ENCODE results near the gene ABCC6.

Gene ABCC6

GRCh38 chr16:16100631-16101030 is 122.7 kb downstream of the ABCC6 start:
- no peak overlapping the region for H3K56ac ChIP-seq (ENCODE audit: low read length)
- no CpG with 5 or more reads among the region's 8 CpGs for WGBS (ENCODE audit: extremely low coverage, insufficient coverage, low lambda C conversion rate)
- no peak overlapping the region for H2BK120ac ChIP-seq (ENCODE audit: low read depth, low read length)
- no peaks in the 10 kb centered on the region for H3K4me1 ChIP-seq (ENCODE audit: control insufficient read depth, low read depth, low read length)
- no peak overlapping the region for H3K23ac ChIP-seq (ENCODE audit: low read length)
- H3K4me2 ChIP-seq (ENCODE audit: low read length), result no peak overlapping the region
- no peak overlapping the region for H2BK15ac ChIP-seq (replicated peaks; ENCODE audit: low read depth)
- H3K79me2 ChIP-seq (ENCODE audit: control insufficient read depth, insufficient read depth, low read length), result no peaks in the 10 kb centered on the region
- no peak overlapping the region for H2AK5ac ChIP-seq (ENCODE audit: low read length)
- H3K36me3 ChIP-seq (ENCODE audit: control insufficient read depth, insufficient read depth, low read length), result peaks cover 6% of the 10 kb centered on the region
- no peak overlapping the region for H3K4ac ChIP-seq (ENCODE audit: low read depth, low read length)
- no peak overlapping the region for H2BK5ac ChIP-seq (ENCODE audit: low read length)
- no peak overlapping the region for H3K27ac ChIP-seq (ENCODE audit: low read depth, low read length)
- H3K79me1 ChIP-seq (ENCODE audit: low read length), result no peaks in the 10 kb centered on the region
- H4K5ac ChIP-seq (ENCODE audit: low read length), result no peak overlapping the region
- H3K18ac ChIP-seq (ENCODE audit: low read length), result no peak overlapping the region
- H3K4me3 ChIP-seq (ENCODE audit: low read length), result no peak overlapping the region
- H4K8ac ChIP-seq (ENCODE audit: low read depth, low read length), result no peak overlapping the region
- no peak for DNase-seq
- H3K27me3 ChIP-seq (ENCODE audit: insufficient read depth, low read length, poor library complexity), result no peaks in the 10 kb centered on the region
- H3K9ac ChIP-seq (ENCODE audit: low read length), result no peak overlapping the region

- no peaks in the 10 kb centered on the region for H3K4me1 ChIP-seq (ENCODE audit: control insufficient read depth, low read depth, low read length)
- no peak overlapping the region for H2BK120ac ChIP-seq (ENCODE audit: low read depth, low read length)
- H2AK5ac ChIP-seq (ENCODE audit: low read length), result no peak overlapping the region
- H3K4me2 ChIP-seq (ENCODE audit: low read length), result no peak overlapping the region
- no peak overlapping the region for H3K4ac ChIP-seq (ENCODE audit: low read depth, low read length)
- no peak overlapping the region for H2BK15ac ChIP-seq (replicated peaks; ENCODE audit: low read depth)
- H3K9ac ChIP-seq (ENCODE audit: low read length), result no peak overlapping the region
- no peak overlapping the region for H2BK5ac ChIP-seq (ENCODE audit: low read length)
- H3K27ac ChIP-seq (ENCODE audit: low read depth, low read length), result no peak overlapping the region
- WGBS (ENCODE audit: extremely low coverage, insufficient coverage, low lambda C conversion rate), result no CpG with 5 or more reads among the region's 4 CpGs
- no peaks in the 10 kb centered on the region for H3K79me1 ChIP-seq (ENCODE audit: low read length)
- no peak for DNase-seq
- H4K5ac ChIP-seq (ENCODE audit: low read length), result no peak overlapping the region
- H3K23ac ChIP-seq (ENCODE audit: low read length), result no peak overlapping the region
- H3K27me3 ChIP-seq (ENCODE audit: insufficient read depth, low read length, poor library complexity), result no peaks in the 10 kb centered on the region
- no peak overlapping the region for H3K56ac ChIP-seq (ENCODE audit: low read length)
- peaks cover 6% of the 10 kb centered on the region for H3K36me3 ChIP-seq (ENCODE audit: control insufficient read depth, insufficient read depth, low read length)
- no peak overlapping the region for H3K4me3 ChIP-seq (ENCODE audit: low read length)
- no peak overlapping the region for H3K18ac ChIP-seq (ENCODE audit: low read length)
- no peaks in the 10 kb centered on the region for H3K79me2 ChIP-seq (ENCODE audit: control insufficient read depth, insufficient read depth, low read length)
- no peak overlapping the region for H4K8ac ChIP-seq (ENCODE audit: low read depth, low read length)
These were observed 124.0 kb downstream of the ABCC6 start for GRCh38 chr16:16099320-16099719.
